Left hindlimb (tissue), 1 donor: ENCODE data around the gene PRTN3.
A peak's percentile ranks its signal among the peaks of the same experiment; 100 is the strongest.
"Not testable (repeated sequence)": the region's sequence is repeated elsewhere in the genome, so short reads cannot be mapped to it uniquely, and the experiment has no call there.

Experiments
- DNase-seq: peaks from one replicate; pipeline ENCODE4 v3.0.0-alpha.2; 2018

Gene PRTN3

GRCh38 chr19:868458-869244 lies 27.9 kb downstream of the PRTN3 start:
- DNase-seq, result no peak

GRCh38 chr19:869245-870177 lies 28.7 kb downstream of the PRTN3 start:
- peak; percentile 70 for DNase-seq

GRCh38 chr19:870314-870713 lies 29.5 kb downstream of the PRTN3 start:
- DNase-seq, result no peak

- DNase-seq, result no peak
Observed at GRCh38 chr19:870963-871401, 30.2 kb downstream of the PRTN3 start.

GRCh38 chr19:871446-872265 lies 30.9 kb downstream of the PRTN3 start:
- DNase-seq, result no peak

GRCh38 chr19:872266-872951 lies 31.6 kb downstream of the PRTN3 start:
- DNase-seq, result no peak

- no peak for DNase-seq
Observed at GRCh38 chr19:873084-873483, 32.3 kb downstream of the PRTN3 start.

- DNase-seq, result no peak
Observed at GRCh38 chr19:873561-874041, 32.8 kb downstream of the PRTN3 start.

GRCh38 chr19:875265-875879 lies 34.6 kb downstream of the PRTN3 start:
- DNase-seq, result no peak

- no peak for DNase-seq
Observed at GRCh38 chr19:876089-876488, 35.3 kb downstream of the PRTN3 start.

- DNase-seq, result no peak
Observed at GRCh38 chr19:876780-877314, 36.0 kb downstream of the PRTN3 start.

GRCh38 chr19:877992-878660 lies 37.3 kb downstream of the PRTN3 start:
- not testable (repeated sequence) for DNase-seq

- not testable (repeated sequence) for DNase-seq
Observed at GRCh38 chr19:878751-879561, 38.2 kb downstream of the PRTN3 start.

GRCh38 chr19:879711-880438 lies 39.1 kb downstream of the PRTN3 start:
- no peak for DNase-seq

GRCh38 chr19:881385-882071 lies 40.7 kb downstream of the PRTN3 start:
- DNase-seq, result no peak

GRCh38 chr19:882871-883497 lies 42.2 kb downstream of the PRTN3 start:
- DNase-seq, result no peak

GRCh38 chr19:883661-884211 lies 42.9 kb downstream of the PRTN3 start:
- no peak for DNase-seq
